ENCODE measurements around the gene SETD1A.
A peak's percentile ranks its signal among the peaks of the same experiment; 100 is the strongest.

Gene SETD1A

GRCh38 chr16:30957456-30958174, at the start of gene SETD1A:
Gene SETD1A, plus strand, starts transcription at chr16:30957754. Its CDS starts 978 bp downstream, at chr16:30958732.
- peak; percentile 97 for DNase-seq

- no peak for DNase-seq
Measured at GRCh38 chr16:30910427-30911029, 47.0 kb upstream of the SETD1A start.

GRCh38 chr16:30912794-30913412, 44.7 kb upstream of the SETD1A start:
- no peak for DNase-seq

GRCh38 chr16:30914830-30915229, 42.7 kb upstream of the SETD1A start:
- no peak for DNase-seq

- DNase-seq = no peak
Measured at GRCh38 chr16:30918614-30919013, 38.9 kb upstream of the SETD1A start.

GRCh38 chr16:30920891-30921290, 36.7 kb upstream of the SETD1A start:
- DNase-seq = no peak

GRCh38 chr16:30921459-30921747, 36.2 kb upstream of the SETD1A start:
- DNase-seq = no peak

- DNase-seq = peak; percentile 87
Measured at GRCh38 chr16:30921748-30922419, 35.7 kb upstream of the SETD1A start.

GRCh38 chr16:30922420-30922959, 35.1 kb upstream of the SETD1A start:
- DNase-seq = peak; percentile 99

- peak; percentile 93 for DNase-seq
Measured at GRCh38 chr16:30922960-30923535, 34.5 kb upstream of the SETD1A start.

- peak; percentile 14 for DNase-seq
Measured at GRCh38 chr16:30923554-30924075, 33.9 kb upstream of the SETD1A start, which contains the start of gene FBXL19. Gene FBXL19, plus strand, starts transcription at chr16:30923572. Its CDS starts 2,183 bp downstream, at chr16:30925755.

- DNase-seq = no peak
Measured at GRCh38 chr16:30924076-30924912, 33.3 kb upstream of the SETD1A start.

GRCh38 chr16:30924913-30925631, 32.5 kb upstream of the SETD1A start:
- no peak for DNase-seq

GRCh38 chr16:30925632-30925987, 31.9 kb upstream of the SETD1A start:
- no peak for DNase-seq

- DNase-seq = no peak
Measured at GRCh38 chr16:30925995-30926811, 31.4 kb upstream of the SETD1A start.

- no peak for DNase-seq
Measured at GRCh38 chr16:30926937-30927788, 30.4 kb upstream of the SETD1A start.

- DNase-seq = no peak
Measured at GRCh38 chr16:30927789-30928378, 29.7 kb upstream of the SETD1A start.

GRCh38 chr16:30928390-30928789, 29.2 kb upstream of the SETD1A start:
- DNase-seq = no peak

- no peak for DNase-seq
Measured at GRCh38 chr16:30929167-30929566, 28.4 kb upstream of the SETD1A start.

Measured in activated CD4-positive, alpha-beta T cell treated with anti-CD3 and anti-CD28 coated beads, Interleukin-2, amount 50 U/mL, for 1 hour (primary cell).